ENCODE data around the gene AQP2.

AQP2 gene

DNA sequence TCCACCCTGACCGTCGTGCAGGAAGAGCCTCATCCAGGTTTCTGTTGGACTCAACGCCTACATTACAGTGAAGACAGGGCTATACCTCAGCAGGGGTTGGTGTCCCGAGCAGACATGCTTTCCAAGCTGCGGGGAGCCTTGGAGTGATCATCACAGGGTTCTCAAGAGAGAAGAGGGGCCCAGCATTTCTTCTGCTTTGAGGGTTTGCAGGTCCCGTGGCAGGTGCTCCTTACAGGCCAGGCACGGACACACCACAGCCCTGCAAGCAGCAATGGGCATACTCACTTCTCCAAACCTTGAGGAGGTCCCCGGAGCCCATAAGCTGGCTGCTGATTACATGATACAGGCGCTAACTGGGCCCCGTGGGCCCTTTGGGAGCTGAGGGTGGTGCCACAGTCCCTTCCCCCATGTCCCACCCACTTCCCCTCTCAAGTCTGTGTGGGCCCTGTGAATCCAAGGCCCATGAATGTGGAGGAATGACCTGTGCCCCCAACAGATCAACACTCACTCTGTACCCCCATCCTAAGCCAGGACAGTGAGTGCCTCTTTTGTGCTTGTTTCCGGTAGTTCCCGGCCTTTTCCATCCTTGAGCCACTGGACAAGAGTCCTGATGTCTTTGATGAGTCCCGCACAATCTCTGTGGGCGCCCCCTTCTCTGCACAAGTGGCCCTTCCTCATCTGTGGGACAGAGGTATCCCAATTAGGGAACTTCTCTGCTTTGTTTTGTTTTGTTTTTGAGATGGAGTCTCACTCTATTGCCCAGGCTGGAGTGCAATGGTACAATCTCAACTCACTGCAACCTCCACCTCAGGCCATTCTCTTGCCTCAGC lies 1.1 kb downstream of the AQP2 start:
- DNase-seq: no peak
- in situ Hi-C loops (cut with HindIII; ENCODE audit: low pct_ligation_motif_present, low pct_unique_long_range_greater_than_20kb, low sequenced_read_pairs): loop anchor here (25.0 kb wide), 1 partner anchor 111 kb away; the partner anchor contains the start of gene ASIC1

- DNase-seq: no peak
- in situ Hi-C loops (cut with HindIII; ENCODE audit: low pct_ligation_motif_present, low pct_unique_long_range_greater_than_20kb, low sequenced_read_pairs): loop anchor here (25.0 kb wide), 1 partner anchor 110 kb away; the partner anchor contains the start of gene ASIC1
These were observed 2.0 kb downstream of the AQP2 start for GRCh38 chr12:49952391-49953055.

DNA sequence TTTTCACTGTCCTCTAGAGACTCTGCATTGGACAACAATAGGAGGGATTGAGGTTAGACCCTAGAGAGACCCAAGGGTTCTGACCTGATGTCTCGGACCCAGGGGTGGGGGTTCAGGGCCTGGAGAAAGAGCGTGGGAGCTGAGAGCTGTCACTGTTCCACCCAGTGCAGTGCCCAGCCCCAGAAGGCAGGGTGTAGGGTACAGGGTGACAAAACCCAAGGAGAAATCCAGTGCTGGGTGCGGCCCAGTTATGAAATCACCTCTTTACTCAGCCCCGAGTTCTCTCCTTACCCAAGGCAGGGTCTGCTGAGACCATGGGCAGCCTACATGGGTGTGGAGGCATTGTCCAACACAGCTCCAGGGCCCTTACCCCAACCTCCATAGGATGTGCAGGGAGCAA lies 2.6 kb downstream of the AQP2 start:
- DNase-seq: no peak
- in situ Hi-C loops (cut with HindIII; ENCODE audit: low pct_ligation_motif_present, low pct_unique_long_range_greater_than_20kb, low sequenced_read_pairs): loop anchor here (25.0 kb wide), 1 partner anchor 109 kb away; the partner anchor contains the start of gene ASIC1

DNA sequence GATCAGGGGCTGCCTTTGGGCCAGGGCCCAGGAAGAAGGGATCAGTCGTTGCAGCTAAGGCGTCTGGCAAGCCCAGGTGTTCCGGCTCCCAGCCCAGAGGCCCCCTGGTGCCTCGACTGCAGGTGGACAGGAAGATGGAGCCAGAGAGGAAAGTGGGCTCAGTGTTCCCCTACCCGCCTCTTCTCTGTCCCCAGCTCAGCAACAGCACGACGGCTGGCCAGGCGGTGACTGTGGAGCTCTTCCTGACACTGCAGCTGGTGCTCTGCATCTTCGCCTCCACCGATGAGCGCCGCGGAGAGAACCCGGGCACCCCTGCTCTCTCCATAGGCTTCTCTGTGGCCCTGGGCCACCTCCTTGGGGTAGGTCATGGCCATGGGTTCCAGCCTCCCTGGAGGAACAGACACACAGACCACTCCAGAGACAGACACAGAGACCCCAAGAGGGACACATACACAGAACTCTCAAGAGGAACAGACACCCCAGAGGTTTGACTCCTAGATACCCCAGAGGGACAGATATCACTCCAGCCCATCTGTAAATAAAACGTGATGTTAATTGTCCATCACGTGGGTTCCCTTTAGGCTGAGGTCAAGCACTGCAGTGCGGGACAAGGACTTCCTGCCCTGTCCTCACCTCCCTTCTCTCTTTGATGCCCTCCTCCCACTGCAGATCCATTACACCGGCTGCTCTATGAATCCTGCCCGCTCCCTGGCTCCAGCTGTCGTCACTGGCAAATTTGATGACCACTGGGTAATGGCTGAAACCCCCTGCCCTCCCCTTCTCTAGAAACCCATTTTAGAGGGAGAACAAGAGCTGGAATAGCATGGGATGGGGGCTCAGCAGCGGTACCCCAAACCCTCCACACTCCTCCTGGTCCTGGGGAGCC lies 3.7 kb downstream of the AQP2 start:
- no peak for DNase-seq
- in situ Hi-C loops (cut with HindIII; ENCODE audit: low pct_ligation_motif_present, low pct_unique_long_range_greater_than_20kb, low sequenced_read_pairs): loop anchor here (25.0 kb wide), 1 partner anchor 108 kb away; the partner anchor contains the start of gene ASIC1

- DNase-seq: no peak
- in situ Hi-C loops (cut with HindIII; ENCODE audit: low pct_ligation_motif_present, low pct_unique_long_range_greater_than_20kb, low sequenced_read_pairs): loop anchor here (25.0 kb wide), 1 partner anchor 107 kb away; the partner anchor contains the start of gene ASIC1
These were observed 4.6 kb downstream of the AQP2 start for GRCh38 chr12:49954863-49955830.

- no peak for DNase-seq
These were observed 5.5 kb downstream of the AQP2 start for GRCh38 chr12:49955899-49956662.

DNA sequence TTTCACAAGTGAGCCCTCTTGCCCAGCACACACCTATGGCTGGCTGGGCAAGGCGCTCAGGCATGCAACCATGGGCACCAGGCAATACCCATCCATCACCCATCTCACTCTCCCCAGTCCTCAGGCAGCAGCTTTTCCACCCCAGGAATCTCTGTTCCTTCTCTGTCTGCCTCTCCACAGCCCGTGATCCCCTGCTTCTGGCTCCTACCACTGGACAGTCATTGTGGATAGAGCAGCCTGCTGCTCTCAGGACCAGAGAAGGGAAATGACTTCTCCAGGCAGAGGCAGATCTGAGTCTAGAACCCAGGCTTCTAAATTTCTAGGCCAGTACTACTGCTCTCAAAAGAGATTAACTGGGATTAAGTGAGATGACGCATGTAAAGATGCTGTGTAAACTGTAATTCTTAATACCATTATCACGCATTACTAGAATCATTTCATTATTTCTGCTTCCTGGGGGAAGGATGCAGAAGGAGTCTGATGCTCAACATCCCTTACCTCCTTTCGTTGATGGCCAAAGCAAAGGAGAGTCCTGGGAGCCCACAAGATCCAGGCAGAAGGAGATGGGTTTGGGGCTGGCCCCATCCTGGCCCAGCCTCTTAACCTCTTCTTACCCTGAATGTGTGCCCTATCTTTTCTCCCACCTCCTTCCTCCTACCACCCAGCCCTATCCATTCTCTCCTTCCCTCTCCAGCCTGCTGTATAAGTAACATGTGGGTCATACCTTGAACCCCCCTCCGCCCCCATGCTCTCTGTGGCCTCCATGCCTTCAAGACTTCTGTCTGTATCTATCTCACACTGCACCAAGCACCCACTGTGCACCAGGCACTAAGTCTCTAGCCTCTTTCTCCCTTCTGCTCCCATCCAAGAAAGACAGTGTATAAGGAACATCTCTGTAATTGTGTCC lies 6.4 kb downstream of the AQP2 start:
- DNase-seq: peak; percentile 31
- in situ Hi-C loops (cut with HindIII; ENCODE audit: low pct_ligation_motif_present, low pct_unique_long_range_greater_than_20kb, low sequenced_read_pairs): loop anchor here (25.0 kb wide), 1 partner anchor 105 kb away; the partner anchor contains the start of gene ASIC1

More at GRCh38 chr12:49955899-49956662, 5.5 kb downstream of the AQP2 start:
- in situ Hi-C loops (cut with HindIII; ENCODE audit: low pct_ligation_motif_present, low pct_unique_long_range_greater_than_20kb, low sequenced_read_pairs): loop anchor here (25.0 kb wide), 1 partner anchor 106 kb away; the partner anchor contains the start of gene ASIC1

DNA sequence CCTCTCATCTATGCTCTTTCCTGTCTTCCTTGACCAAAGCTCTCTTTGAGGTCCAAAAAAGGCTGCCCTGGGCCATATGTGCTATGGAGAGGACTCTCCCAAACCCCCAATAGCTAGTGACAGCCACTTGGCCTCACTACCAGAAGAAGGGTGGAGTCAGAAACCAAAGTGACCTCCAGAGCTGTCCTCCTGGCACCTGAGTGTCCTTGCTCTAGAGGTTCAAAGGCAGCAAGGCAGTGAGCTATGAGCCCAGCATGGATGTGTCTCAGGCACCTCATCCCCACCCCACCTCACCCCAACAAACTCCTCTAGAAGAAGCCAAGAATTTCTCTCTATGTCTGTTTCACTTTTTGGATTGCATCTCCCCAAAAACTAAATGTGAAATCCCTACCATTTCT lies 7.0 kb downstream of the AQP2 start:
- in situ Hi-C loops (cut with HindIII; ENCODE audit: low pct_ligation_motif_present, low pct_unique_long_range_greater_than_20kb, low sequenced_read_pairs): loop anchor here (25.0 kb wide), 1 partner anchor 105 kb away; the partner anchor contains the start of gene ASIC1
- DNase-seq: no peak

DNA sequence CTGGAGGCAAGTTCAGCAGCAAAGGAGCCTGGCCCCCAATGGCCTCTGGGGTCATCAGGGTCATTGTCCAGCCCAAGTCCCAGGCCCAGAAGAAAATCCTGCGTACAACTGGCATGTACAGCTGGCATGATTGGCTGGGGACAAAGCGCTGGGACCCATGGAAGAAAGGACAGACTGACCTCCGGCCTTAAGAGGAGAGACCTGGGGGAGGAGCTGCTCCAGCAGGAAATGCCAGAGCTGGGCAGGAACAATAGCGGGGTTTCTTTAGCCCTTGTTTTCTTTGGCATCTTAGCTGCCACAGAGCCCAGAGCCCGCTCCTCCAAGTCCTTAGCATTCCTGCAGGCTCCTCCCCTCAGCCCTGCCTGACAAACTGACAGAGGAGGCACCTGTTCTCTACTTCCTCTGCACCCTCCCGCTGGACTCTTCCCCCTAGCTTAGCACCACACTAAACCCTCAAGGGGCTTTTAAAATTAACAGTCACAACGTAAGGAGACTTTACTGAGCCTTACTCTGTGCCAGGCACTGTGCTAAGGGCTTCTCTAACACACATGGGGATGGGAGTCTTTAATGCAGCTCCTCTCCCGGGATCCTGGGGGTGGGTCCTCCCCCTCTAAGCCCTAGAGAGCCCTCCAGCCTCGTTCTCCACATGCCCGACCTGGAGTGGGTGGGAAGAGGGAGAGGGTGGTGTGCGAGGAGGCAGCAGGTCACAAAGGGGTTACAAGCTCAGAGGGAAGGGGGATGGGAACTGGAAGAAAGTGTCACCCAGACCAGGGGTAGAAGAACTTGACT lies 9.3 kb downstream of the AQP2 start:
- in situ Hi-C loops (cut with HindIII; ENCODE audit: low pct_ligation_motif_present, low pct_unique_long_range_greater_than_20kb, low sequenced_read_pairs): loop anchor here (25.0 kb wide), 1 partner anchor 102 kb away; the partner anchor contains the start of gene ASIC1
- peak; percentile 39 for DNase-seq

GRCh38 chr12:49960474-49961110 lies 10.1 kb downstream of the AQP2 start:
- in situ Hi-C loops (cut with HindIII; ENCODE audit: low pct_ligation_motif_present, low pct_unique_long_range_greater_than_20kb, low sequenced_read_pairs): loop anchor here (25.0 kb wide), 1 partner anchor 102 kb away; the partner anchor contains the start of gene ASIC1
- DNase-seq: no peak

DNA sequence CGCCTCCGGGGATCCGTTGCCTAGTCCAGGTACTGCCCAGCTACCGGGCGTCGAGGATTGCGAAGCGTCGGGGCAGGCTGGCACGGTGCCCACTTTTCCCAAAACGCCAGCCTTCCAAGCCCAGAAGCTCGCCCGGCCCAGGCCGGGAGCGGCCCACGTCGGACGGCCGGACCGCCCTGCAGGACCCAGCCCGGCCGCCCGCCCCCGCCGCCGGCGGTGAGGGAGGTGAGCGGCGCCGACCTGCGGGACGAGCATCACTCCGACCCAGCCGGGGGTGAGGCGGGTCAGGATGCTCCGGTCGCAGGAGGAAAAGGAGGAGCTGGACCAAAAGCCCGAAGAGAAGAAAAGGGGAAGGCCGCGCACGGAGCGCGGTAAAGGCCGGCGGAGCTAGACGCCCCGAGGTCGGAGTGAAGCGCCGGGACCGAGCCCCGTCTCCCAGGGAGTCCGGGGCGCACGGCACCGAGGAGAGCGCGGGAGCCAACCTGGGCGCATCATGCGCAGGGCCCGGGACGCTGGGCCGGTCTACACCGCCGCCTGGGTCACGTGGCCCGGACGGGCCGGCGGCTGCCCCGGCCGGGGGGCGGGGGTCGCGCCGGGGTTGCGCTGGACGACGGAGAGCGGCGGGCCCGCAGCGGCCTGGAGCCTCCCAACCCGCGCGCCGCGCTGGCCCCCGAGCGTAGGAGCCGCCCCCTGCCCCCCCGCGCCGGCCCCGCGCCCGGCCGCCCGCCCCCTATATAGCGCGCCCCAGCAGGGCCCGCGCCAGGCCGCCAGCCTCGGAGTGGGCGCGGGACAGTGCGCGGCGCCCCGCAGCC lies 10.8 kb downstream of the AQP2 start, which contains the start of gene AQP5:
AQP5 (plus strand) TSS at position 762 of the 812 bp plus-strand sequence. CDS start 146 bp downstream, outside the sequence.
- in situ Hi-C loops (cut with HindIII; ENCODE audit: low pct_ligation_motif_present, low pct_unique_long_range_greater_than_20kb, low sequenced_read_pairs): loop anchor here (25.0 kb wide), 1 partner anchor 101 kb away; the partner anchor contains the start of gene ASIC1
- DNase-seq: no peak

DNA sequence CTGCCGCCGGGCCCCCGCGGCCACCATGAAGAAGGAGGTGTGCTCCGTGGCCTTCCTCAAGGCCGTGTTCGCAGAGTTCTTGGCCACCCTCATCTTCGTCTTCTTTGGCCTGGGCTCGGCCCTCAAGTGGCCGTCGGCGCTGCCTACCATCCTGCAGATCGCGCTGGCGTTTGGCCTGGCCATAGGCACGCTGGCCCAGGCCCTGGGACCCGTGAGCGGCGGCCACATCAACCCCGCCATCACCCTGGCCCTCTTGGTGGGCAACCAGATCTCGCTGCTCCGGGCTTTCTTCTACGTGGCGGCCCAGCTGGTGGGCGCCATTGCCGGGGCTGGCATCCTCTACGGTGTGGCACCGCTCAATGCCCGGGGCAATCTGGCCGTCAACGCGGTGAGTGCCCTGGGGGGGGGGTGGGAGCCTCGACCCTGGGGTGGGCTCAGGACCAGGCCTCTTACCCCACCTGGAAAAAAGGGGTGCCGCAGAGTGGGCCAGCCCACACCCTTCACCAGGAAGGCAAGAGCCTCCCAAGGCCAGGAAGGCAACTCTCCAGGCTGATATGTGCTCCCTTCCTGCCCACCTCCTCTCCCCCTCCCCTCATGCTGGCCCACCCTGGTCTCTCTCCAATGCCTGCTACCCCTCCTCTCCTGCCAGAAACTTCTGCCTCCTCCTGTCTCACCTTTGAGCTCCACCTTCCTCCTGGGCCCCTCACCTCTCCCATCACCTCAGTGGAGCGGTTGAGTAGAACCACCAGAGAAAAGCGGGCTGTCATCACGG lies 11.6 kb downstream of the AQP2 start:
- no peak for DNase-seq

More for the DNA sequence above, 11.6 kb downstream of the AQP2 start:
- in situ Hi-C loops (cut with HindIII; ENCODE audit: low pct_ligation_motif_present, low pct_unique_long_range_greater_than_20kb, low sequenced_read_pairs): loop anchor here (25.0 kb wide), 1 partner anchor 100 kb away; the partner anchor contains the start of gene ASIC1
